ENCODE data around the gene GSG1L. TPM values are rescaled to one million over a fixed set of nuclear protein-coding genes. Genes with fewer than 3 reads are reported as not detected.

Gene GSG1L
- total RNA-seq, 1 experiment from 2014 or later, result not detected

DNA sequence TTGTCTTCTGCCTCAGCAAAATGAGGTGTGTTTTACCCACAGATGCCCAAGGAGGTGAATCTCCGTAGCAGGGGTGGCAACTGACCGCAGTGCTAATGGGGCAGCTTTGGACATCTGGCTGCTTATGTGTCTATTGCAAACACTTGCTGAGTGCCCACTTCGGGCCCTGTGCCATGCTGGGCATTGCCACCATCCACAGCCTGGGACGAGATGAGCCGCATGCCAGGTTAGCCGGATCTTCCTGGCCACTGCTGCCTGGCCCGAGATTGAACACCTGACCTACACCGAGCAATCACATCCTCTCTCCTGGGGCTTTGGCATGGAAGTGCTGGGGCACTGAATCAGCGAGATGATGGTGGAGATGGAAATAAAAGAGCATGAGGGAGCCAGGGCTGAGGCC lies 238.7 kb downstream of the GSG1L start:
- BruUV-seq (replicated peaks), result no TSS peak

DNA sequence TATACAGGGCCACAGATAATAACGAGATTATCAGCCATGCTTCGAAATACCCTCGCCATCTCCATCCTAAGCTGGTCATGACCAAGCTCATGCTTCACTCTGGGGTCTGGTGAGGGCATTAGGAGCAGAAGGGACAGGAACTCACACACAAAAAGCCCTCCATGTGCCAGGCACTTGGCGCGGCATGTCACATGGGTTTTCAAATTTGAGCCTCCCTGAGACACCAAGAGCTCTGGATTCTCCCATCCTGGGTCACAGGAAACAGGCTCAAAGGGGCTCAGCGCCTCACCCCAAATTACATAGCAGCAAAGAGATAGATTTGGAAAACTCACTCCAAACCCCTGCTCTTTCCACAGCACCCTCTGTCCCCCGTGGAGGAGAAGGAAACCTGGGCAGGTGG lies 239.5 kb downstream of the GSG1L start:
- Histone ChIP-seq H3K4me3 (no peak overlapping the region), H3K4me1 (replicated peaks; ENCODE audit: insufficient read depth) (no peaks in the 10 kb centered on the region), H3K4me2 (no peak overlapping the region), H3K9me2 (ENCODE audit: insufficient read depth) (no peaks in the 10 kb centered on the region), H2AFZ (no peak overlapping the region), H3K27ac (no peak overlapping the region), H3F3A (ENCODE audit: insufficient read depth, low read depth) (no peaks in the 10 kb centered on the region), H3K27me3 (ENCODE audit: insufficient read depth, low read depth) (peaks cover 75% of the 10 kb centered on the region), H3K9me3 (ENCODE audit: insufficient read depth, low read depth) (no peaks in the 10 kb centered on the region), H3K36me3 (ENCODE audit: low read depth) (no peaks in the 10 kb centered on the region), H3K79me2 (ENCODE audit: low read depth) (no peaks in the 10 kb centered on the region), H4K20me1 (ENCODE audit: insufficient read depth) (no peaks in the 10 kb centered on the region)
- DNase-seq, result no peak
- POLR2A ChIA-PET (ENCODE audit: unreplicated experiment), result interaction anchor here (0.6 kb wide), 1 partner anchor 274 kb away, joined by 7 read pairs; the partner anchor contains the start of gene KATNIP
- CTCF ChIA-PET, result no interaction called here
- no TSS peak for BruUV-seq (replicated peaks)
- no peak for TF ChIP-seq EZH2 (IDR thresholded peaks at IDR 0.05; ENCODE audit: low read depth)
- TF ChIP-seq, protein P1, sequence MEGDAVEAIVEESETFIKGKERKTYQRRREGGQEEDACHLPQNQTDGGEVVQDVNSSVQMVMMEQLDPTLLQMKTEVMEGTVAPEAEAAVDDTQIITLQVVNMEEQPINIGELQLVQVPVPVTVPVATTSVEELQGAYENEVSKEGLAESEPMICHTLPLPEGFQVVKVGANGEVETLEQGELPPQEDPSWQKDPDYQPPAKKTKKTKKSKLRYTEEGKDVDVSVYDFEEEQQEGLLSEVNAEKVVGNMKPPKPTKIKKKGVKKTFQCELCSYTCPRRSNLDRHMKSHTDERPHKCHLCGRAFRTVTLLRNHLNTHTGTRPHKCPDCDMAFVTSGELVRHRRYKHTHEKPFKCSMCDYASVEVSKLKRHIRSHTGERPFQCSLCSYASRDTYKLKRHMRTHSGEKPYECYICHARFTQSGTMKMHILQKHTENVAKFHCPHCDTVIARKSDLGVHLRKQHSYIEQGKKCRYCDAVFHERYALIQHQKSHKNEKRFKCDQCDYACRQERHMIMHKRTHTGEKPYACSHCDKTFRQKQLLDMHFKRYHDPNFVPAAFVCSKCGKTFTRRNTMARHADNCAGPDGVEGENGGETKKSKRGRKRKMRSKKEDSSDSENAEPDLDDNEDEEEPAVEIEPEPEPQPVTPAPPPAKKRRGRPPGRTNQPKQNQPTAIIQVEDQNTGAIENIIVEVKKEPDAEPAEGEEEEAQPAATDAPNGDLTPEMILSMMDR (conservative IDR thresholded peaks at IDR 0.05), result no peak
- intact Hi-C loops (cut with micrococcal nuclease; ENCODE audit: unreplicated experiment), result no loop called here

More for the DNA sequence above, 238.7 kb downstream of the GSG1L start:
- Histone ChIP-seq H3K9me3 (ENCODE audit: insufficient read depth, low read depth) (no peaks in the 10 kb centered on the region), H3K4me2 (no peak overlapping the region), H3K9me2 (ENCODE audit: insufficient read depth) (no peaks in the 10 kb centered on the region), H3K79me2 (ENCODE audit: low read depth) (no peaks in the 10 kb centered on the region), H3K27ac (no peak overlapping the region), H3K4me1 (replicated peaks; ENCODE audit: insufficient read depth) (no peaks in the 10 kb centered on the region), H3K4me3 (no peak overlapping the region), H2AFZ (no peak overlapping the region), H3K27me3 (ENCODE audit: insufficient read depth, low read depth) (peaks cover 70% of the 10 kb centered on the region), H4K20me1 (ENCODE audit: insufficient read depth) (no peaks in the 10 kb centered on the region), H3K36me3 (ENCODE audit: low read depth) (no peaks in the 10 kb centered on the region), H3F3A (ENCODE audit: insufficient read depth, low read depth) (no peaks in the 10 kb centered on the region)
- ChIA-PET CTCF (no interaction called here), POLR2A (ENCODE audit: unreplicated experiment) (interaction anchor here (0.5 kb wide), 1 partner anchor 17 kb away, joined by 3 read pairs; no protein-coding TSS in a partner anchor)
- intact Hi-C loops (cut with micrococcal nuclease; ENCODE audit: unreplicated experiment), result no loop called here
- TF ChIP-seq, protein P1 (conservative IDR thresholded peaks at IDR 0.05), result no peak
- DNase-seq, result no peak

DNA sequence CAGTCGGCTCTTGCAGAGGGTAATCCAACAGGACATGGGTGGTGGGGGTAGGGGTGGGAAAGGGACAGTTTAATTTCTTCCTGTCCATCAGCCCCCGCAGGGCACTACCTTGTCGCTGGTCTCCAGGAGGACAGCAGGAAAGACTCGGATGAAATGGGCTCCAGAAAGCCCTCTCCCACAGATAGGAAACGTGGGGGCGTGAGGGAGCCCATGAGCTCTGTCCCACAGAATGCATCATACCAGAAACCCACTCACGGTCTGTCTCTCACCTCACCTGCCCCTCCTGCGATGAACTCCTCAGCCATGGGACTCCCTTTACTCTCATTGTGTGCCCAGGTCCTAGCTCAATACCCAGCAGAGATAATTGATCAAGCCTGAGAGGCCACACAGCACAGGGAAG lies 240.1 kb downstream of the GSG1L start:
- no peak overlapping the region for H3K4me2 ChIP-seq
- no peaks in the 10 kb centered on the region for H3K4me1 ChIP-seq (replicated peaks; ENCODE audit: insufficient read depth)
- ChIA-PET POLR2A (ENCODE audit: unreplicated experiment) (no interaction called here), CTCF (no interaction called here)
- no peak overlapping the region for H3K4me3 ChIP-seq
- H3K79me2 ChIP-seq (ENCODE audit: low read depth), result no peaks in the 10 kb centered on the region
- intact Hi-C loops (cut with micrococcal nuclease; ENCODE audit: unreplicated experiment), result no loop called here
- peaks cover 78% of the 10 kb centered on the region for H3K27me3 ChIP-seq (ENCODE audit: insufficient read depth, low read depth)
- no peaks in the 10 kb centered on the region for H3K36me3 ChIP-seq (ENCODE audit: low read depth)
- no TSS peak for BruUV-seq (replicated peaks)
- no peak for DNase-seq
- no peak for TF ChIP-seq EZH2 (IDR thresholded peaks at IDR 0.05; ENCODE audit: low read depth)
- TF ChIP-seq, protein P1 (conservative IDR thresholded peaks at IDR 0.05), result no peak
- no peaks in the 10 kb centered on the region for H3K9me2 ChIP-seq (ENCODE audit: insufficient read depth)
- H3K9me3 ChIP-seq (ENCODE audit: insufficient read depth, low read depth), result no peaks in the 10 kb centered on the region
- H4K20me1 ChIP-seq (ENCODE audit: insufficient read depth), result no peaks in the 10 kb centered on the region
- H3K27ac ChIP-seq, result no peak overlapping the region
- H3F3A ChIP-seq (ENCODE audit: insufficient read depth, low read depth), result no peaks in the 10 kb centered on the region
- H2AFZ ChIP-seq, result no peak overlapping the region

Data from PC-9 (cell line).